KG1 (cell line): ENCODE data around the gene BORCS5.

ENCODE experiments used
- DNase-seq: peaks from one replicate; lab custom pipeline; 2025; lab: John Stamatoyannopoulos, UW

The BORCS5 gene

GRCh38 chr12:12433203-12433731, 76.4 kb downstream of the BORCS5 start:
- DNase-seq: no peak

- DNase-seq: no peak
Observed at GRCh38 chr12:12436831-12437345, 80.0 kb downstream of the BORCS5 start.

- DNase-seq: no peak
Observed at GRCh38 chr12:12439636-12440035, 82.8 kb downstream of the BORCS5 start.

GRCh38 chr12:12440784-12441428, 84.0 kb downstream of the BORCS5 start:
- no peak for DNase-seq

- no peak for DNase-seq
Observed at GRCh38 chr12:12441429-12441807, 84.5 kb downstream of the BORCS5 start.

GRCh38 chr12:12441843-12442461, 85.1 kb downstream of the BORCS5 start:
- no peak for DNase-seq

GRCh38 chr12:12442548-12443071, 85.7 kb downstream of the BORCS5 start:
- DNase-seq: no peak

GRCh38 chr12:12443431-12443878, 86.6 kb downstream of the BORCS5 start:
- no peak for DNase-seq

GRCh38 chr12:12445165-12445881, 88.4 kb downstream of the BORCS5 start:
- no peak for DNase-seq

- no peak for DNase-seq
Observed at GRCh38 chr12:12445882-12446181, 89.0 kb downstream of the BORCS5 start.

GRCh38 chr12:12446786-12447185, 89.9 kb downstream of the BORCS5 start:
- no peak for DNase-seq

GRCh38 chr12:12447236-12447635, 90.4 kb downstream of the BORCS5 start:
- no peak for DNase-seq

- no peak for DNase-seq
Observed at GRCh38 chr12:12447837-12448236, 91.0 kb downstream of the BORCS5 start.

GRCh38 chr12:12449533-12450025, 92.7 kb downstream of the BORCS5 start:
- DNase-seq: no peak

GRCh38 chr12:12450043-12450471, 93.2 kb downstream of the BORCS5 start:
- no peak for DNase-seq

GRCh38 chr12:12451098-12451497, 94.2 kb downstream of the BORCS5 start:
- no peak for DNase-seq

GRCh38 chr12:12452326-12452902, 95.5 kb downstream of the BORCS5 start:
- no peak for DNase-seq

- DNase-seq: no peak
Observed at GRCh38 chr12:12453635-12454034, 96.8 kb downstream of the BORCS5 start.

- no peak for DNase-seq
Observed at GRCh38 chr12:12454315-12454714, 97.4 kb downstream of the BORCS5 start.

GRCh38 chr12:12456637-12457036, 99.8 kb downstream of the BORCS5 start:
- DNase-seq: no peak

GRCh38 chr12:12460935-12461922, 104.4 kb downstream of the BORCS5 start:
- no peak for DNase-seq
